B cell (primary cell): ENCODE results near the gene DNAJC6.

Experiments used
- EZH2 ChIP-seq: IDR thresholded peaks from 2 replicates; pipeline ENCODE4 v1.6.1; 2012; ENCODE audit warnings: borderline replicate concordance, low read depth, mild to moderate bottlenecking, moderate library complexity, low read length; ENCODE audit not compliant: insufficient read depth, poor library complexity, severe bottlenecking
- TF ChIP-seq, protein P1 (sequence below): fragments of 200-600 bp; IDR thresholded peaks from one replicate; pipeline ENCODE4 v1.8.0; 2022; ENCODE audit warnings: antibody characterized with exemption, mild to moderate bottlenecking

- TF ChIP-seq, protein P1, sequence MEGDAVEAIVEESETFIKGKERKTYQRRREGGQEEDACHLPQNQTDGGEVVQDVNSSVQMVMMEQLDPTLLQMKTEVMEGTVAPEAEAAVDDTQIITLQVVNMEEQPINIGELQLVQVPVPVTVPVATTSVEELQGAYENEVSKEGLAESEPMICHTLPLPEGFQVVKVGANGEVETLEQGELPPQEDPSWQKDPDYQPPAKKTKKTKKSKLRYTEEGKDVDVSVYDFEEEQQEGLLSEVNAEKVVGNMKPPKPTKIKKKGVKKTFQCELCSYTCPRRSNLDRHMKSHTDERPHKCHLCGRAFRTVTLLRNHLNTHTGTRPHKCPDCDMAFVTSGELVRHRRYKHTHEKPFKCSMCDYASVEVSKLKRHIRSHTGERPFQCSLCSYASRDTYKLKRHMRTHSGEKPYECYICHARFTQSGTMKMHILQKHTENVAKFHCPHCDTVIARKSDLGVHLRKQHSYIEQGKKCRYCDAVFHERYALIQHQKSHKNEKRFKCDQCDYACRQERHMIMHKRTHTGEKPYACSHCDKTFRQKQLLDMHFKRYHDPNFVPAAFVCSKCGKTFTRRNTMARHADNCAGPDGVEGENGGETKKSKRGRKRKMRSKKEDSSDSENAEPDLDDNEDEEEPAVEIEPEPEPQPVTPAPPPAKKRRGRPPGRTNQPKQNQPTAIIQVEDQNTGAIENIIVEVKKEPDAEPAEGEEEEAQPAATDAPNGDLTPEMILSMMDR: no peak
- TF ChIP-seq EZH2: no peak
Observed at GRCh38 chr1:65425006-65425405, 115.7 kb downstream of the DNAJC6 start.
